ENCODE data around the gene R3HDM2.
"Not testable (repeated sequence)": the region's sequence is repeated elsewhere in the genome, so short reads cannot be mapped to it uniquely, and the experiment has no call there.

Gene R3HDM2

GRCh38 chr12:57300961-57301584, 129.8 kb downstream of the R3HDM2 start:
- no peak for TF ChIP-seq CTCF (IDR thresholded peaks at IDR 0.05; ENCODE audit: borderline replicate concordance, insufficient read depth, low read depth, low read length)

GRCh38 chr12:57299514-57300016, 131.3 kb downstream of the R3HDM2 start:
- TF ChIP-seq CTCF (IDR thresholded peaks at IDR 0.05; ENCODE audit: borderline replicate concordance, insufficient read depth, low read depth, low read length): no peak
- H3K4me3 ChIP-seq (ENCODE audit: low read depth, low read length): no peak overlapping the region

More at GRCh38 chr12:57300961-57301584, 129.8 kb downstream of the R3HDM2 start:
- H3K4me3 ChIP-seq (ENCODE audit: low read depth, low read length): no peak overlapping the region

GRCh38 chr12:57296291-57296690, 134.6 kb downstream of the R3HDM2 start:
- no peak overlapping the region for H3K4me3 ChIP-seq (ENCODE audit: low read depth, low read length)
- TF ChIP-seq CTCF (IDR thresholded peaks at IDR 0.05; ENCODE audit: borderline replicate concordance, insufficient read depth, low read depth, low read length): no peak

- H3K4me3 ChIP-seq (ENCODE audit: low read depth, low read length): not testable (repeated sequence)
Measured at GRCh38 chr12:57282073-57282472, 148.8 kb downstream of the R3HDM2 start.

GRCh38 chr12:57280211-57281062, 150.4 kb downstream of the R3HDM2 start:
- no peak overlapping the region for H3K4me3 ChIP-seq (ENCODE audit: low read depth, low read length)
- no peak for TF ChIP-seq CTCF (IDR thresholded peaks at IDR 0.05; ENCODE audit: borderline replicate concordance, insufficient read depth, low read depth, low read length)

GRCh38 chr12:57278465-57279381, 152.1 kb downstream of the R3HDM2 start:
- no peak for TF ChIP-seq CTCF (IDR thresholded peaks at IDR 0.05; ENCODE audit: borderline replicate concordance, insufficient read depth, low read depth, low read length)

More at GRCh38 chr12:57278465-57279381, 152.1 kb downstream of the R3HDM2 start:
- no peak overlapping the region for H3K4me3 ChIP-seq (ENCODE audit: low read depth, low read length)

All from GM12875 (cell line).